GM19438 (cell line): ENCODE results near the gene KDM8.

Source experiments
- ATAC-seq: cut with Tn5 transposase; IDR thresholded peaks from one replicate; pipeline ENCODE4 v1.9.1; 2021; ENCODE audit warnings: low read depth; ENCODE audit not compliant: unreplicated experiment

Gene KDM8

GRCh38 chr16:27228621-27229501 lies 25.5 kb downstream of the KDM8 start:
- ATAC-seq = no peak

GRCh38 chr16:27229891-27230470 lies 26.7 kb downstream of the KDM8 start:
- ATAC-seq = no peak

GRCh38 chr16:27230562-27231001 lies 27.3 kb downstream of the KDM8 start:
- no peak for ATAC-seq

GRCh38 chr16:27231692-27232060 lies 28.4 kb downstream of the KDM8 start:
- no peak for ATAC-seq

- peak; percentile 73 for ATAC-seq
Measured at GRCh38 chr16:27232061-27232900, 29.0 kb downstream of the KDM8 start.

GRCh38 chr16:27232901-27233625 lies 29.7 kb downstream of the KDM8 start:
- ATAC-seq = no peak

GRCh38 chr16:27233731-27234130 lies 30.4 kb downstream of the KDM8 start:
- no peak for ATAC-seq

GRCh38 chr16:27234171-27234570 lies 30.8 kb downstream of the KDM8 start:
- ATAC-seq = no peak

GRCh38 chr16:27234603-27235002 lies 31.3 kb downstream of the KDM8 start:
- ATAC-seq = no peak

GRCh38 chr16:27235055-27235937 lies 32.0 kb downstream of the KDM8 start:
- no peak for ATAC-seq

- ATAC-seq = no peak
Measured at GRCh38 chr16:27235938-27236245, 32.6 kb downstream of the KDM8 start.

GRCh38 chr16:27236635-27237218 lies 33.4 kb downstream of the KDM8 start:
- ATAC-seq = no peak

GRCh38 chr16:27237219-27238015 lies 34.1 kb downstream of the KDM8 start:
- peak; percentile 55 for ATAC-seq

GRCh38 chr16:27238016-27238587 lies 34.8 kb downstream of the KDM8 start:
- ATAC-seq = no peak

GRCh38 chr16:27238591-27238990 lies 35.3 kb downstream of the KDM8 start:
- ATAC-seq = no peak

GRCh38 chr16:27239026-27239425 lies 35.7 kb downstream of the KDM8 start:
- ATAC-seq = no peak

GRCh38 chr16:27239906-27240655 lies 36.8 kb downstream of the KDM8 start:
- no peak for ATAC-seq
